ENCODE data around the gene SLC5A1.
"Not testable (repeated sequence)": the region's sequence is repeated elsewhere in the genome, so short reads cannot be mapped to it uniquely, and the experiment has no call there.

The SLC5A1 gene

DNA sequence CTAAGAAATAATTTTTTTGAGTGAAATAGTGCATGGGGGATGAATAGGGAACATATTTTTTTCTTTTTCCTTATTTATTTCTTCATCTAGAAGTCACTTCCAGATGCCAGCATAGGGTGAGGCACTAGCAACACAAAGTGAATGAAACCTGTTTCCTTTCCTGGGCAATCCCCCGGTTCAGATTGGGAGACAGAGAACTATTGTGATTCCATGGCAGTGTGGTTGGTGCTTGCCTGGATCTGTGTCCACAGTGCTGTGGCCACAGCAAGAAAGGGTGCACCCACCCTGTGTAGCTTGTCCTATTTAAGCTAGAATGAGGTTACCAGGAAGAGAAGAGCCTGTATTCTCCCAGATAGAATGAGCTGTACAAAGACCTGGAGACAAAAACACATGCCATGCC, 57.6 kb downstream of the SLC5A1 start:
- DNase-seq (ENCODE audit: insufficient read length) = no peak
- FAIRE-seq = no peak
- TF ChIP-seq POLR2A (IDR thresholded peaks at IDR 0.05; ENCODE audit: low read depth, low read length) = no peak
- no peak for TF ChIP-seq TAF1 (IDR thresholded peaks at IDR 0.05; ENCODE audit: borderline replicate concordance, low read depth, low read length)
- no peak for TF ChIP-seq POLR2AphosphoS5 (IDR thresholded peaks at IDR 0.05; ENCODE audit: low read depth, low read length)

DNA sequence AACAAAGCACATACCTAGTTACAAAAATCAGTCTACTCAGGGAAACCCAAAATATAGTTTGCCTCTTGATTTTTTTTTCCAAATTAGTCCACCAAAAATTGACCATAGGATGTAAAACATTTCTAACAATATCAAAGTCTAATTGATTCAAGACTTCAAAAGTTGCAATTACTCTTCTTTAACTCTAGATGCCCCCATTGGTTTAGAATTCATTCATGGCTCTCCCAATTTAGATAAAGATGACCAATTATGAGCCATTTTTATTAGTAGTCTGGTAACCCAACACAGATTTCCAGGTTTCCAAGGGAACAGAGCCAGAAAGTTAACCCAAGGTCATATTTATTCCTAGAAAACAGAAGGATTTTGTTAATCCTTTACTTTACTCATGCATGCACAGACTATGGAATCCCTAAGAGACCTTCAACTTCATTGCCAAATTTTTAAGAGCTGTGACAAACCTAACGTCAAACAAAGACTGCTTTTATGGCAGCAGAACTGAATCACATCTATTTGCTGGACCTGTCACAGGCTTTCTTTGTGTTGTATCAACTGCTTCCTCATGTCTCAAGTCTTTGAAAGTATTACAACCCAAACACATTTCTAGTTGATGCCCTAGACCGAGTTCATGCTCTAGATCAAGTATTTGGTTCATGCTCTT, 60.7 kb downstream of the SLC5A1 start:
- no peak for DNase-seq (ENCODE audit: insufficient read length)
- no peak for TF ChIP-seq POLR2A (IDR thresholded peaks at IDR 0.05; ENCODE audit: low read depth, low read length)
- TF ChIP-seq TAF1 (IDR thresholded peaks at IDR 0.05; ENCODE audit: borderline replicate concordance, low read depth, low read length) = no peak
- no peak for TF ChIP-seq POLR2AphosphoS5 (IDR thresholded peaks at IDR 0.05; ENCODE audit: low read depth, low read length)
- FAIRE-seq = no peak

DNA sequence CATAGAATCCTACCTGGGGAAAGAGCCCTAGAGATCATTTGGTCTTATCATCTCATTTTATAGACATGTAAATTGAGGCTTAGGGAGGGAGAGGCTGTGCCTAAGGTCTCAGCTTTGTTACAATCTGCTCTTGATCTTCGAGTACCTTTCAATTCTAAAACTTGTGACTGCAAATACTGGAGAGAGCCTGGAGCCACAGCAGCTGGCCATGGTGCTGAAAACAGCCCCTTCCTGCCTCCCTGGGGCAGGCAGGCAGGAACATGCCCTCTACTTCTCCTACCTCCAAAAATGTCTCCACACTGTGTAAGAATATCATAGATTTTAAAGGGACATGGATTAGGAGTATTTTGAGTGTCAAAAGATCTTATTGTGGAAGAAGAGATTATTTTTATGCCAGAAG, 63.9 kb downstream of the SLC5A1 start:
- FAIRE-seq (no peak), DNase-seq (ENCODE audit: insufficient read length) (no peak)
- TF ChIP-seq TAF1 (IDR thresholded peaks at IDR 0.05; ENCODE audit: borderline replicate concordance, low read depth, low read length) = no peak
- no peak for TF ChIP-seq POLR2AphosphoS5 (IDR thresholded peaks at IDR 0.05; ENCODE audit: low read depth, low read length)
- TF ChIP-seq POLR2A (IDR thresholded peaks at IDR 0.05; ENCODE audit: low read depth, low read length) = no peak

DNA sequence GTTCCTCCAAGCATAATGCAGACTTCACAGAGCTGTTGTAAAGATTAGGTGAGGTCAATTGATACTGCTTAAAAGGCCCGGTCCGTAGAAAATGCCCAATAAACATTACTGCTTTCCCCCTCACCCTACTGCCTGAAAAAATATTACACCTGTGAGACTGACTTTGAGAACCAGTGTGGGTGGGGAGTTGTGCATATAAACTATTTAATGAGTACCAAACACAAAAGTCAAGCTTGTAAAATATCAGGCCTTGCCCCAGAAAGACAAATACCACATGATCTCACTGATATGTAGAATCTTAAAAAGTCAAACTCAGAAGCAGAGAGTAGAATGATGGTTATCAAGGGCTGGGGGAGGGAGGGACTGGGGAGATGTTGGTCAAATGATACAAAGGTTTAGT, 69.3 kb downstream of the SLC5A1 start:
- TF ChIP-seq POLR2A (IDR thresholded peaks at IDR 0.05; ENCODE audit: low read depth, low read length) (no peak), TAF1 (IDR thresholded peaks at IDR 0.05; ENCODE audit: borderline replicate concordance, low read depth, low read length) (no peak), POLR2AphosphoS5 (IDR thresholded peaks at IDR 0.05; ENCODE audit: low read depth, low read length) (no peak)
- no peak for DNase-seq (ENCODE audit: insufficient read length)
- no peak for FAIRE-seq

DNA sequence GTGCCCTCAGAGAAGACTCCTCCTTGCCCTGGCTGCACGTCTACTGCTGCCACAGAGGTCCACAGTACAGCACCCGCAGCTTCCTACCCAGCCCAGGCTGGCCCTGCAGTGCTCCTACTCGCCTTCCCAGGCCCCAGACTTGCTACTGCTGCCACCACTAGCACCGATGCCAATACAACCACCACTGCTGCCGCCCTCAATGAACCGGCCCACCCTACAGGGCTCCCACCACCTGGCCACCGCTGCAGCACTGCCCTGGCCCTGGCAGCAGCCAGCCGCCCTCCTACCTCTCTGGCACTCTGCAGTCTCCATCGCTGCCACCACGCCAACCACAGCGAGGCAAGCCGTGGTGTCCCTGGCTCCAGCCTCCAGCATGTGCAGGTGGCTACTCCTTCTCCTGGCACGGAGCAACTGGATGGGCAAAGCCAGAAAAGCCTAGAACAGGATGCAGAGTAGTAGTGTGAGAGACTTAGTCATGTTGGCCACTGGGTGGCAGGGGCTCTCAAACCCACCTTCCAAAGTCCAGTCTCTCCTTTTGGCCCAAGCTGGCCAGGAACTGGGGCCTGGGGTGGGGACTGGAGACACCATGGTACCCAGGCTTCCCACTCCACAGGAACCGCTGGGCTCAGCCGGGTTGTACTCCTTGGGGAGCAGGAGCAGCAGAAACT, 76.6 kb downstream of the SLC5A1 start:
- no peak for DNase-seq (ENCODE audit: insufficient read length)
- TF ChIP-seq POLR2A (IDR thresholded peaks at IDR 0.05; ENCODE audit: low read depth, low read length) (no peak), POLR2AphosphoS5 (IDR thresholded peaks at IDR 0.05; ENCODE audit: low read depth, low read length) (no peak), TAF1 (IDR thresholded peaks at IDR 0.05; ENCODE audit: borderline replicate concordance, low read depth, low read length) (no peak)
- no peak for FAIRE-seq

DNA sequence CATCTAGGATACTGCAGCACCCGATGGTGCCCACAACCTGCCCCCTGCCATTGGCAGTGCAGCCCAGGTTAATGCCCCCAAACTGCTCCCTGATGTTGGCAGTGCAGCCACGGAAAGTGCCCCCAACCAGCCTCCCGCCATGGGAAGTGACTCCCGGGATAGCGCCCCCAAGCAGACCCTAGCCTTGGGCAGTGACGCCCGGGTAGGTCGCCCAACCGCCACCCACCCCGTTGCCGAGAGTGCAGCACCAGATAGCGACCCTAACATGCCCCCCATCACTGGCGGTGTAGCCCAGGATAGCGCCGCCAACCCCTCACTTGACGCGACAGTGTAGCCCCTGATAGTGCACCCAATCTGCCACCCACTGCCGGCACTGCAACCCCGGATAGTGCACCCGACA, 77.5 kb downstream of the SLC5A1 start:
- FAIRE-seq = no peak

DNA sequence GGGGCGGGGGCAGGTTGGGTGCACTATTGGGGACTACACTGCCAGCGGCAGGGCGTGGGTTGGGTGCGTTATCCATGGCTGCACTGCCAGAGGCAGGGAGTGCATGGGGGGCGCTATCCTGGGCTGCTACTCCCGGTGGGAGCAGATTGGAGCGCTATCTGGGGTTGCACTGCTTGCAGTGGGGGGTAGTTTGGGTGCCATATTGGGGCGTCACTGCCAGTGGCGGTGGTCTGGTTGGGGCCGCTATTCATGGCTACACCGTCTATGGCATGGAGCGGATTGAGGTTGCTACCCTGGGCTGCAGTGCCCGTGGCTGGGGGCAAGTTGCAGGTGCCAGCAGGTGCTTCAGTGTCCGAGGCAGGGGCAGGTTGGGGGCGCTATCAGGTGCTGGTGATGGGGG, 79.8 kb downstream of the SLC5A1 start:
- TF ChIP-seq TAF1 (IDR thresholded peaks at IDR 0.05; ENCODE audit: borderline replicate concordance, low read depth, low read length) (no peak), POLR2AphosphoS5 (IDR thresholded peaks at IDR 0.05; ENCODE audit: low read depth, low read length) (no peak), POLR2A (IDR thresholded peaks at IDR 0.05; ENCODE audit: low read depth, low read length) (no peak)
- FAIRE-seq (no peak), DNase-seq (ENCODE audit: insufficient read length) (no peak)

More for the DNA sequence above, 77.5 kb downstream of the SLC5A1 start:
- no peak for TF ChIP-seq TAF1 (IDR thresholded peaks at IDR 0.05; ENCODE audit: borderline replicate concordance, low read depth, low read length)
- no peak for TF ChIP-seq POLR2AphosphoS5 (IDR thresholded peaks at IDR 0.05; ENCODE audit: low read depth, low read length)
- TF ChIP-seq POLR2A (IDR thresholded peaks at IDR 0.05; ENCODE audit: low read depth, low read length) = no peak
- no peak for DNase-seq (ENCODE audit: insufficient read length)

DNA sequence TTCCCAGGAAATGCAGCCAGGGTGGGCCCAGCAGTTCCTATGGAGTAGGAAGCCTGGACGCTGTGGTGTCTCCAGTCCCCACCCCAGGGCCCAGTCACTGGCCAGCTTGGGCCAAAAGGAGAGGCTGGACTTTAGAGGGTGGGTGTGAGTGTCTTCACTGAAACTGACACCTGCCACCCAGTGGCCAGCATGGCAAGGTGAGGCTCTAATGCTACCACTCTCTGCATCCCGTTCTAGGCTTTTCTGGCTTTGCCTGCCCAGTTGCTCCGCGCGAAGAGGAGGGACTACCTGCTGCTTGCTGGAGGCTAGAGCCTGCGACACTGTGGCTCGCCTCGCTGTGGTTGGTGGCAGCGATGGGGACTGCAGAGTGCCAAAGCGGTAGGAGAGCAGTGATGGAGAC, 80.6 kb downstream of the SLC5A1 start:
- no peak for FAIRE-seq
- TF ChIP-seq POLR2AphosphoS5 (IDR thresholded peaks at IDR 0.05; ENCODE audit: low read depth, low read length) = no peak
- TF ChIP-seq POLR2A (IDR thresholded peaks at IDR 0.05; ENCODE audit: low read depth, low read length) = no peak
- no peak for DNase-seq (ENCODE audit: insufficient read length)

DNA sequence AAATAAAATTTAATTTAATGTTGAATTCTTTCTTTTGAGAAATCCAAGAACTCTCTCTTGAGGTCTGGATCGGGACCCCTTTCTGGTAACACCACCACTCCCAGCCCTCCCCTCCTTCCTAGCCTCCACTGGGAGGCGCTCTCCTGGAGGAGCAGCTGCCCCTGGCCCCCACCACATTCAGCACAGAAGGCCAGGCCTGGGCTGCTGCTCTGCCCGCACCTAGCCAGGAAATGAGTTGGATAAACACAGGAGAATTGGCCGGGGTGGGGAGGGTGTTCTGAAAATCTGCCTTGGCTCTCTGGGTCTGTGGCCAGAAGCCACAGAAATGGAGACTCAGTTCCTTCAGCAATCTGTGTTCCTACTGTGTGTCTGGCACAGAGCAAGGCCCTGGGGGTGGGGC, 84.8 kb downstream of the SLC5A1 start:
- FAIRE-seq = no peak
- DNase-seq (ENCODE audit: insufficient read length) = no peak
- TF ChIP-seq POLR2A (IDR thresholded peaks at IDR 0.05; ENCODE audit: low read depth, low read length) = no peak
- TF ChIP-seq POLR2AphosphoS5 (IDR thresholded peaks at IDR 0.05; ENCODE audit: low read depth, low read length) = no peak
- no peak for TF ChIP-seq TAF1 (IDR thresholded peaks at IDR 0.05; ENCODE audit: borderline replicate concordance, low read depth, low read length)

DNA sequence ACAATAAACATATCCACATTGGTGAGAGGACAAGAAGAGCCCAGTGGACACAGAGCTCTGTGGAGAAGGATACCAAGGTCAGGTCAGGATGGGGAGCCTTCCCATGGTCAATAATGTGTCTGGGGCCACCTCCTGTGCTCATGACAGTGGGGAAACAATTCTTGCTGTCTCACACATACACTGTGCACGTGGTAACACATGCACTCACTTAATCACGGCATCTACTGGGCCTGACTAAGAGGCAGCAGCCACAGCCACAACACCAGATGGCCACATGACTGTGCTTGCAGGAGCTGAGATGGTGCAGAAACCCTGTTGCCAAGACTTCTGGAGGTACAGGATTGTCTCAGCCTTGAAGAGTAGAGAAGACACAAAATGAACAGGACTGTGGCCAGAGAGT, 87.4 kb downstream of the SLC5A1 start:
- FAIRE-seq = no peak

DNA sequence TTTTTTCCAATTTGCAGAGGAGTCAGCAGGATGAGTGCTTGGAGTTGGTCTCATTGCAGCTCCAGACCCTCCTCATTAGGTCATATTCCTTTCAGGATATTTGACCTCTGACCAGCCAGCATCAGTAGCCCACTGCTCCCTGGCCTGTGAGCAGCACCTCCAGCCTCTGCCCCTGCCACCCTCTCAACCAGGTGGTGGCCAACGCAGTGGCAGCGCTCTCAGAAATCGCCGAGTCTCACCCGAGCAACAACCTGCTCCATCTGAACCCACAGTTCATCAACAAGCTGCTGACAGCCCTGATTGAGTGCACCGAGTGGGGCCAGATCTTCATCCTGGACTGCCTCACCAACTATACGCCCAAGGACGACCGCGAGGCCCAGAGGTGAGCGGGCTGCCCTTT, 89.1 kb downstream of the SLC5A1 start:
- TF ChIP-seq POLR2AphosphoS5 (IDR thresholded peaks at IDR 0.05; ENCODE audit: low read depth, low read length) = no peak
- TF ChIP-seq POLR2A (IDR thresholded peaks at IDR 0.05; ENCODE audit: low read depth, low read length) = no peak
- no peak for TF ChIP-seq TAF1 (IDR thresholded peaks at IDR 0.05; ENCODE audit: borderline replicate concordance, low read depth, low read length)
- DNase-seq (ENCODE audit: insufficient read length) (no peak), FAIRE-seq (no peak)

More for the DNA sequence above, 87.4 kb downstream of the SLC5A1 start:
- TF ChIP-seq POLR2A (IDR thresholded peaks at IDR 0.05; ENCODE audit: low read depth, low read length) (no peak), TAF1 (IDR thresholded peaks at IDR 0.05; ENCODE audit: borderline replicate concordance, low read depth, low read length) (no peak), POLR2AphosphoS5 (IDR thresholded peaks at IDR 0.05; ENCODE audit: low read depth, low read length) (no peak)
- DNase-seq (ENCODE audit: insufficient read length) = no peak

DNA sequence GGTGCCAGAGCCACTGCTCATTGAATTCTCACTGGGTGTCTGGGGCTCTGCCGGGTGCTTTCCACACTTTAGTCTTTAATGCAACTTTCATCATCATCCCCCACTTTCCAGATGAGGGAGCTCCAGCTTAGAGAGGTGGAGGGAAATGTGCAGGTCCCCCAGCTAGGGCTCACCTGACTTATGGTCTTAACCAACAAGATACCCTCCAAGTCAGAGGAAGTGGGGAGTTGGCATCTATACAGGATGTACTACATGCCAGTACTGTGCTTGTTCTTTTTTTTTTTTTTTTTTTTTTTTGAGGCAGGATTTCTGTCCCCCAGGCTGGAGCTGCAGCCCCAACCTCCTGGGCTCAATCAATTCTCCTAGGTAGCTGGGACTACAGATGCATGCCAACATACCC, 89.7 kb downstream of the SLC5A1 start:
- FAIRE-seq = no peak
- TF ChIP-seq POLR2AphosphoS5 (IDR thresholded peaks at IDR 0.05; ENCODE audit: low read depth, low read length) = no peak
- DNase-seq (ENCODE audit: insufficient read length) = no peak

DNA sequence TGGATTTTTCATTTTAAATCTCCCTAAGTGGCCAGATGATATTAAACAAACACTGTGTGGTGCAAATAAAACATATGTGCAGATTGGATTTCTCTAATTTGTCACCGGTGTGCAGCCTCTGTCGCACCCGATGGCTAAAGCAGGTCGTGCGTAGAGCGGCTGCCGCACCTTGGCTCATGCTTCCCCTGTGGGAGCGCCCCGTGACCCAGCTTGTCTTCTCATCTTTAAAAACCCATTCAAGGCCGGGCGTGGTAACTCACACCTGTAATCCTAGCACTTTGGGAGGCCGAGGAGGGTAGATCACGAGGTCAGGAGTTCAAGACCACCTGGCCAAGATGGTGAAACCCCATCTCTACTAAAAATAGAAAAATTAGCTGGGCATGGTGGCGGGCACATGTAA, 91.7 kb downstream of the SLC5A1 start:
- not testable (repeated sequence) for DNase-seq (ENCODE audit: insufficient read length); FAIRE-seq

DNA sequence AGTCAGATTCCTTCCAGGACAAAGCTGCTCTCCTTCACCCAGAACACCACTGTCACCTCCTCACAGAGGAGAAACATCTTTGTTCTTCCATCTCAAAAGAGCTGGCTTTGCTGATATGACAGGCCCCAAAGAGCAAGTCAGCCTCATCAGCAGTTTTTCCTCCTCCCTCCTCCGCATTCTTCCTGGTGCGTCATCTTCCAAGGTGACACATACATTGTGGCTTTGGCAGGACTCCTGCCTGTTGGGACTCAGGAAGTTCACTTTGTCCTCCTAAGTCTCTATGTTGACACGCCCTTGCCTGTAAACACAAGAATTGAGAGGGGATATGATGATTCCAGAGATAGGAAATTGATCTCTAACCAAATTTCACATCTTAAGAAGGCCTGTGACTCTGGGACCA, 92.9 kb downstream of the SLC5A1 start:
- DNase-seq (ENCODE audit: insufficient read length); FAIRE-seq: not testable (repeated sequence)

DNA sequence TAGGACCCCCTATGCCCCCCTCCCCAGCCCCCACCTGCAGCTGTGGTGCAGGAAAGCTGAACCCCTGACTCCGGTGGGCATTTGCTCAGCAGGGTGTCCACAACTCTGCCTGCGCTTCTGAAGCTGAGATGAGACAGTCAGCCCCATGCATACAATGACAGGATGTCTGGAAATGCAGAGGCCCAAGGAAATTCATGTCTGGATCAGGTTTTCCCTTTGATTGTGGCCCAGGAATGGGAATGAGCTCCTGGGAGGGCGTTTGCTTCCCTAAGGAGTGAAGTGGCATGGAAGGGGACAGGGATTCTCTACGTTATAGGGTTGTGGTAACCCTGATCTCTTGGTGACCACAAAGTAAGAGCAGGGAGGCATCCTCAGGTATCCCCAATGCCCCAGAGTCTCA, 93.8 kb downstream of the SLC5A1 start:
- not testable (repeated sequence) for DNase-seq (ENCODE audit: insufficient read length); FAIRE-seq

DNA sequence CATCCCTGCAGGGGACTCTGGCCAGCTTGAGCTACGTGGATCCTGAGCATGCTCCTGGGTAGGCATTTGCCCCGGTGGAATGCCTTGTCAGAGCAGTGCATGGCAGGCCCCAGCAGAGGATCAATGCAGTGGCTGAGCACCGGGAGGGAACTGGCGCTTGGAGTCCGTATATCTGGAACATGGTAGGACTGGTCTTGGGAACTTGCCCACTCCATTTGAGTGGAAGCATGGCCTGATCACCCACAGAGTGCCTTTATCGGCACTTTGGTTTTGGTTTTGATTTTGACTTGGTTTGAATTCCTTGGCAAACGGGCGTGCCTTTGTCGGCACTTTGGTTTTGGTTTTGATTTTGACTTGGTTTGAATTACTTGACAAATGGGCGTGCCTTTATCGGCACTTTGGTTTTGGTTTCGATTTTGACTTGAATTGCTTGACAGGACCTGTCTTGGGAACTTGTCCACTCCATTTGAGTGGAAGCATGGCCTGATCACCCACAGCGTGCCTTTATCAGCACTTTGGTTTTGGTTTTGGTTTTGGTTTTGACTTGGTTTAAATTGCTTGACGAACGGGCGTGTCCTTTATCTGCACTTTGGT, 94.8 kb downstream of the SLC5A1 start:
- DNase-seq (ENCODE audit: insufficient read length) = not testable (repeated sequence)
- FAIRE-seq = peak; percentile 83

DNA sequence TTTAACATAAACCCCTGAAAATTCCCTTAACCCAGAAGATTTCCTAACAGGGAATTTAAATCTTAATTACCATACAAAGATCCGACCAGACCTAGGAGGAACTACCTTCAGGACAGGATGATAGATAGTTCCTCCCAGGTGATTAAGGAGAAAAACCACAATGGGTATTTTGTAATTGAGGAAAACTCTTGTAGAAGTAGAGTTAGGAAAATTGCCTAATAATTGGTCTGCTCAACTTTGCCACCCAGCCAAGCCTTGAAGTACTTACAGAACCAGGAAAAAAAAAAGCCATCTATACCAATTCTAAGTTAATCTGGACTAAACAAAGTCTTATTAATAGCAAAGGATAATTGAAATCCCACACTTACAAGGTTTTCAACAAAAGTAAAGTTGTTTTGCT, 95.5 kb downstream of the SLC5A1 start:
- DNase-seq (ENCODE audit: insufficient read length); FAIRE-seq: not testable (repeated sequence)

All from GM12892 (cell line).